Fibroblast of lung (primary cell): ENCODE measurements around the gene GPR107.

Experiments used
- CTCF ChIP-seq, 2 donors: IDR thresholded peaks in 1 of 2; conservative IDR thresholded peaks in 1 of 2; 1 replicate in 1 of 2; 2 replicates in 1 of 2; pipeline ENCODE4 v1.5.1; 2011 to 2012; ENCODE audit warnings: low read length in 2 of 2, control low read depth in 1 of 2, inconsistent platforms in 1 of 2, low read depth in 1 of 2, mild to moderate bottlenecking in 1 of 2
- EZH2 ChIP-seq: IDR thresholded peaks from 2 replicates; pipeline ENCODE4 v1.5.1; 2012; ENCODE audit warnings: low read length, control low read depth, mild to moderate bottlenecking; ENCODE audit errors: missing control alignments

- TF ChIP-seq CTCF (conservative IDR thresholded peaks at IDR 0.05 in 1 of 2, IDR thresholded peaks at IDR 0.05 in 1 of 2; ENCODE audit: low read depth in 1 of 2, low read length in 2 of 2) (no peak), EZH2 (no peak)
These were observed 19.1 kb upstream of the GPR107 start for GRCh38 chr9:130034570-130034969.
